GM21723 (cell line): ENCODE results near the gene ANKRD11.

Experiments used
- ATAC-seq: cut with Tn5 transposase; IDR thresholded peaks from one replicate; pipeline ENCODE4 v1.9.1; 2021; ENCODE audit warnings: mild to moderate bottlenecking, moderate library complexity; ENCODE audit not compliant: unreplicated experiment

The ANKRD11 gene

GRCh38 chr16:89289428-89290395 lies 200.6 kb downstream of the ANKRD11 start:
- ATAC-seq, result no peak

- no peak for ATAC-seq
Observed at GRCh38 chr16:89288966-89289365, 201.4 kb downstream of the ANKRD11 start.

GRCh38 chr16:89288577-89288844 lies 201.8 kb downstream of the ANKRD11 start:
- no peak for ATAC-seq

GRCh38 chr16:89287777-89288576 lies 202.4 kb downstream of the ANKRD11 start:
- no peak for ATAC-seq

GRCh38 chr16:89286096-89286495 lies 204.3 kb downstream of the ANKRD11 start:
- ATAC-seq, result no peak

GRCh38 chr16:89285381-89285780 lies 205.0 kb downstream of the ANKRD11 start:
- ATAC-seq, result no peak

GRCh38 chr16:89283449-89283848 lies 206.9 kb downstream of the ANKRD11 start:
- no peak for ATAC-seq

- ATAC-seq, result no peak
Observed at GRCh38 chr16:89282523-89282922, 207.8 kb downstream of the ANKRD11 start.

GRCh38 chr16:89281829-89282228 lies 208.5 kb downstream of the ANKRD11 start:
- no peak for ATAC-seq

GRCh38 chr16:89281189-89281577 lies 209.2 kb downstream of the ANKRD11 start:
- no peak for ATAC-seq

- ATAC-seq, result no peak
Observed at GRCh38 chr16:89280546-89281188, 209.7 kb downstream of the ANKRD11 start.

- no peak for ATAC-seq
Observed at GRCh38 chr16:89279666-89280481, 210.5 kb downstream of the ANKRD11 start.

GRCh38 chr16:89278441-89279240 lies 211.7 kb downstream of the ANKRD11 start:
- ATAC-seq, result no peak

- ATAC-seq, result no peak
Observed at GRCh38 chr16:89277641-89278341, 212.6 kb downstream of the ANKRD11 start.

GRCh38 chr16:89277049-89277448 lies 213.3 kb downstream of the ANKRD11 start:
- ATAC-seq, result no peak

- ATAC-seq, result no peak
Observed at GRCh38 chr16:89275837-89276720, 214.3 kb downstream of the ANKRD11 start.

- no peak for ATAC-seq
Observed at GRCh38 chr16:89275284-89275584, 215.1 kb downstream of the ANKRD11 start.

GRCh38 chr16:89274561-89275283 lies 215.6 kb downstream of the ANKRD11 start:
- ATAC-seq, result no peak
